Ovary (tissue), 9 donors: ENCODE results near the gene SCN2A. TPM values are rescaled to one million over a fixed set of nuclear protein-coding genes. Genes with fewer than 3 reads are reported as not detected.

Source experiments
- DNase-seq, 5 donors: peaks; one replicate each; pipeline ENCODE4 v3.0.0-alpha.2; 2019 to 2020
- H3K27ac ChIP-seq, 2 donors: fragments of 200-600 bp; one replicate each; pipeline versions ENCODE4 v1.5.1 to v1.8.0; 2019 to 2022
- H3K27me3 ChIP-seq: fragments of 200-600 bp; one replicate; pipeline ENCODE4 v1.8.0; 2022
- H3K36me3 ChIP-seq: fragments of 200-600 bp; sonication (generic); one replicate; pipeline ENCODE4 v1.5.1; 2019
- H3K4me1 ChIP-seq: one replicate; pipeline ENCODE4 v1.8.1; 2013; ENCODE audit warnings: mild to moderate bottlenecking, moderate library complexity; ENCODE audit not compliant: insufficient read depth
- H3K4me3 ChIP-seq: fragments of 200-600 bp; sonication (generic); one replicate; pipeline ENCODE4 v1.5.1; 2017
- H3K9me3 ChIP-seq, 2 donors: fragments of 200-600 bp in 1 of 2; sonication (generic) in 1 of 2; one replicate each; pipeline versions ENCODE4 v1.5.1 to v1.8.1; 2013 to 2019; ENCODE audit warnings: mild to moderate bottlenecking in 1 of 2, moderate library complexity in 1 of 2
- CTCF ChIP-seq, 3 donors: fragments of 450-650 bp in 2 of 3; fragments of 200-600 bp in 1 of 3; IDR thresholded peaks; one replicate each; pipeline versions ENCODE4 v1.5.1 to v1.8.0; 2016 to 2022; ENCODE audit warnings: antibody characterized with exemption in 3 of 3, mild to moderate bottlenecking in 1 of 3
- EP300 ChIP-seq: sonication (generic); formaldehyde crosslinking; IDR thresholded peaks from one replicate; pipeline ENCODE4 v1.6.1; 2017; ENCODE audit warnings: antibody characterized with exemption
- POLR2A ChIP-seq: fragments of 450-650 bp; IDR thresholded peaks from one replicate; pipeline ENCODE4 v1.6.1; 2017; ENCODE audit warnings: antibody characterized with exemption, mild to moderate bottlenecking, moderate library complexity
- WGBS, 3 donors: extraction: QIAGEN DNeasy Blood & Tissue Kit in 1 of 3; methylation state at CpG; one replicate each; pipeline versions ENCODE4 v1.1.5 to v1.1.7; 2013 to 2017; 5-methylcytosine and 5-hydroxymethylcytosine counted together
- intact Hi-C, 4 donors: fragments of 100-400 bp; cut with DNase I; formaldehyde crosslinking; loops; one replicate each; pipeline versions ENCODE4 v1.11.0 to v1.15.1; 2022 to 2023
- polyA plus RNA-seq, 2 donors: library from polyadenylated mRNA; stranded (reverse); fragments of 200-250 nt in 1 of 2; fragments of 350-450 nt in 1 of 2; fragmentation: Illumina TruSeq in 1 of 2; extraction: RNeasy Lipid Tissue Mini Kit (QIAGEN cat#74804) in 1 of 2; gene quantifications; one replicate each; pipeline ENCODE4 v1.2.3, GENCODE V29; 2013 to 2014
- total RNA-seq, 7 donors: library from RNA; depleted of rRNA in 2 of 7; stranded (reverse); fragments of >200 nt in 2 of 7; fragmentation: NEBNext Ultra II Directional in 3 of 7; extraction: Animal tissue kit (Norgen Biotek cat#: 25700) in 3 of 7; gene quantifications; one replicate each; pipeline versions ENCODE4 v1.1.0 to v1.2.4, GENCODE V29; 2016 to 2023
- donor health status: DM: no; HTN: no; CAD: no; lungs with moderate emphysema.
- donor health status: DM: no; HTN: no; CAD: no.
- donor health status: Bipolar disorder and iron deficiency.
- donor health status: DM: yes; HTN: yes; CAD: no.
- donor health status: DM: no; HTN: no; CAD: no.
- donor health status: DM: yes; HTN: yes; CAD: no.

SCN2A gene
- total and polyA plus RNA-seq, 9 donors, result 0.15 to 1.4 (median 0.61) TPM

GRCh38 chr2:165432234-165432966, 193.2 kb downstream of the SCN2A start:
- intact Hi-C loops, result no loop called here
- no peak for TF ChIP-seq CTCF (IDR thresholded peaks at IDR 0.05)
- no peak for TF ChIP-seq POLR2A
- TF ChIP-seq EP300, result no peak
- Histone ChIP-seq H3K4me1 (no peaks in the 10 kb centered on the region), H3K4me3 (no peak overlapping the region), H3K9me3 (no peaks in the 10 kb centered on the region), H3K27ac (no peak overlapping the region), H3K27me3 (no peaks in the 10 kb centered on the region), H3K36me3 (no peaks in the 10 kb centered on the region)
- DNase-seq, result no peak

GRCh38 chr2:165434865-165435496, 195.8 kb downstream of the SCN2A start:
- no peak for DNase-seq
- Histone ChIP-seq H3K27me3 (no peaks in the 10 kb centered on the region), H3K27ac (no peak overlapping the region), H3K4me3 (no peak overlapping the region), H3K4me1 (peaks cover 1% of the 10 kb centered on the region), H3K9me3 (no peaks in the 10 kb centered on the region), H3K36me3 (no peaks in the 10 kb centered on the region)
- TF ChIP-seq CTCF (IDR thresholded peaks at IDR 0.05), result no peak
- TF ChIP-seq POLR2A, result no peak
- no peak for TF ChIP-seq EP300
- 66 to 93% (median 79%) methylated on average over 1 of the region's 1 CpG for WGBS, 3 donors
- intact Hi-C loops, result no loop called here

GRCh38 chr2:165435611-165436010, 196.4 kb downstream of the SCN2A start:
- Histone ChIP-seq H3K9me3 (no peaks in the 10 kb centered on the region), H3K36me3 (no peaks in the 10 kb centered on the region), H3K27me3 (no peaks in the 10 kb centered on the region), H3K4me3 (no peak overlapping the region), H3K27ac (no peak overlapping the region), H3K4me1 (peaks cover 1% of the 10 kb centered on the region)
- WGBS, 3 donors, result 88 to 100% (median 90%) methylated on average over 1 of the region's 1 CpG
- intact Hi-C loops, result no loop called here
- DNase-seq, result no peak
- TF ChIP-seq CTCF (IDR thresholded peaks at IDR 0.05), result no peak
- TF ChIP-seq POLR2A, result no peak
- TF ChIP-seq EP300, result no peak

- Histone ChIP-seq H3K4me3 (no peak overlapping the region), H3K27ac (no peak overlapping the region), H3K27me3 (no peaks in the 10 kb centered on the region), H3K36me3 (no peaks in the 10 kb centered on the region), H3K4me1 (peaks cover 1% of the 10 kb centered on the region), H3K9me3 (no peaks in the 10 kb centered on the region)
- intact Hi-C loops, result no loop called here
- no peak for TF ChIP-seq POLR2A
- no peak for TF ChIP-seq CTCF (IDR thresholded peaks at IDR 0.05)
- no peak for TF ChIP-seq EP300
- no peak for DNase-seq
- WGBS, 3 donors, result 33 to 49% (median 45%) methylated on average over 3 of the region's 3 CpGs
These were observed 197.3 kb downstream of the SCN2A start for GRCh38 chr2:165436559-165436958.
